ENCODE data around the gene OXGR1.
"Not testable (repeated sequence)": the region's sequence is repeated elsewhere in the genome, so short reads cannot be mapped to it uniquely, and the experiment has no call there.

Gene OXGR1

DNA sequence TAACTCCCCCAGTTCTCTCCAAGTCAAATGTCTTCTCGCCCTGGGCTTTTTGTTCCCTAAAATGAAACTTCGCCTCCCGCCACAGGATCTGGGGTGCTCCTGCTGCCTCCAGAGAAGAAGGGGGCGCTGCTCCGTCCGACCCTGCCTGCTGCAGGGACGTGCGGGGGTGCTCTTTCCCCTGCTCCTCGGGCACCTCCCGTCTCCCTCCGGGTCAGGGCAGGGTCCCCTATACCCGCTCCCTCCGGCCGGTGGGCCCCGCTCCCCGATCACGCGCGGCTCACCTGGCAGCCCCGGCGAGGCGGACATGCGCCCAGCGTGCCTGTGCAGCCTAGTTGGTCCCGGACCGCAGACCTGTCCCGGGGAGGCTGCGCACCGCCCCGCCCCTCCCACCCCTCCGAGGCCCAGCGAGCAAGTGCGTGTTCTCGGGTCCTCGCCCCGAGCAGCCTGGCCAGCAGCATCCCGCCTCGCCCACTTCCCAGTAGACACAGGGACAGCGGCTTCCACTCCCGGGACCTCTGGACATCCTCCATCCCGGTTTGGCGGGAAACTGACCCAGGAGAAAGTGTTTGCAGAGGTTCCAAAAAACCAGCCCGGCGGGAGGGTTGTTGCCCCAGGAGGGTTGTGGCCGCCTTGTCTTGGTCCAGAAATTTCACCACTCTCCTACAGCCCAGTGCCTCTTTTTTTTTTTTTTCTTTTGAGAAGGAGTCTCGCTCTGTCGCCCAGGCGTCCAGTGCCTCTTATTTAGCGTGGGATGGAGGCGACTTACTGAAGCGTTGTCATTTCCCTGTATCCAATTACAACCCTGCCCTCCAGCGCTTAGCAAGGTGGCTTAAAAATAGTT lies at the start of gene OXGR1:
OXGR1 (minus strand) TSS at position 460 of the 841 bp plus-strand sequence. CDS start 6,717 bp downstream, outside the sequence.
- no peak for DNase-seq (ENCODE audit: low read depth)

GRCh38 chr13:97043302-97043701 lies 49.0 kb upstream of the OXGR1 start:
- DNase-seq (ENCODE audit: low read depth): no peak

DNA sequence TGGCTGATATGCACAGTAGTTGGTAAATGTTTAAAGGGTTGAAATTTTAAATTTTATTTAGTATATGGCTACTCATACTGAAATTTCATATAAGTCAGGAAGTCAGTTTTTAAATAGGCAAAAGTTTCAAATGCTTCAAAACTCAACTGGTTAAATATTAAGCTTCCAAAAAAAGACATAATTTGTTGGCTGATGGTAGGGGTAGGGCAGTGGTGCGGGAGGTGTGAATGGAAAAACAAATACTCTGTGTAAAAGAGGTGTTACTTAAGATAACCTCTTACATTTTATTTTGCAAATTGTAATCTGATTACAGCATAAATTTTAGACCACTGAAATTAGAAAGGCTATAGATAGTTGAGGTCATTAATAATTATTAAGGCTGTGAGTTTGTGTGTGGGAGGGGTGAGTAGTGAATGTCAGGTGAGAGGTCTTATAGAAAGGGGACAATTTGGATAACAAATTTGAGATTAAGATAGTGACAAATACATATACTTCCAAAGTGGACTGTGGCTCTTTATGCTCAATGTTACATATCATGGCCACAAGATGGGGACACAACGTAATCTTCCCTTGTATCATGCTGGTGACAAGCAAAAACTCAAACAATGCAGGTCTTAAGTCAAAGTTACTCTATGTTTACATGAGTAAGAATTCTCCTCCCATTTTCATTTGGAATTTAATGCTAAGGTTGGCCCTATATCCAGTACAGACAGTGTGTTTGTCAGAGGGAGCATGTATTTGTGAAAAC lies 36.6 kb upstream of the OXGR1 start:
- DNase-seq (ENCODE audit: low read depth): no peak

- DNase-seq (ENCODE audit: low read depth): peak; percentile 13
Observed at GRCh38 chr13:97028441-97029299, 34.4 kb upstream of the OXGR1 start.

DNA sequence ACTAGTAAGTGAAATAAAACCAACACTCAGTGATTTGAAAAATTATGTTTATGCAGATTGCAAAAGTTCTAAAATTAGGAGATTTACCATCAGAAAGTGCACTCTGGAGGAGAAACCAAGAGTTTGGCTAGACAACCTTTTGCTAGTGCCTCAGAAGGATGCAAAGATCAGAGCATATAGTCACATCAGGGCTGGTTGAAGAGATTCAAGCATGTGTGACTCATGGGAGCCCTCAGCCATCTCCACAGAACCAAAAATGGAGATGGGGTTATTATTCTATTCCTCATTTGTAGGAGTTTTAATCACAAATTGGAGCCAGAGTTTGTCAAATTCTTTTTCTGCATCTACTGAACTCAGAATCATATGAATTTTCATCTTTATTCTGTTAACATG lies 32.9 kb upstream of the OXGR1 start:
- DNase-seq (ENCODE audit: low read depth): no peak

DNA sequence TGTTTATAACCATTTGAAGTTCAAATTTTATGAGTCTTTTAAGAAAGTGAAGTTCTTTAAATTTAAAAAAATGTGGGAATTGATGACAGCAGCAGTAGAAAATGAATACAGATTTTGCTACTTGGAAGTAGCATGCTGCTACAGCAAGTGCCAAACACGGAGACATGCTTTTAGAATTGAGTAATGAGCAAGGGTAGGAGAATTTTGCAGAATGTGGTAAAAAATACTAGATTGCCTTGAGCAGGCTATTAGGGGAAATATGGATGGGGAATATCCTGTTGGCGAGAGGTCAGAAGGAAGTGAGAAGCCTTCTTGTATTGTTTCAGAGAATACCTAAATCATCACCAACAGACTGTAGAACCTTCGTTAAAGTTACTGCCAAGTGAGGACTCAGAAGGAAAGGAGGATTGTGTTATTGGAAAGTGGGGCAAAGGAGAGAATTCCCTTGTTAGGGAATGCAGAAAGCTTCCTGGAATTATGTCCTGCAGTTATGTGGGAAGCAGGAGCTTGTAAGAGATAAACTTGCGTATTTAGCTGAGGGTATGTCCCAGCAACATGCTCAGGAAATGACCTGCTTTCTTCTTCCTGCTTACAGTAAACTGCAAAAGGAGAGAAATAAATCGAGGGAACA lies 32.4 kb upstream of the OXGR1 start:
- no peak for DNase-seq (ENCODE audit: low read depth)

DNA sequence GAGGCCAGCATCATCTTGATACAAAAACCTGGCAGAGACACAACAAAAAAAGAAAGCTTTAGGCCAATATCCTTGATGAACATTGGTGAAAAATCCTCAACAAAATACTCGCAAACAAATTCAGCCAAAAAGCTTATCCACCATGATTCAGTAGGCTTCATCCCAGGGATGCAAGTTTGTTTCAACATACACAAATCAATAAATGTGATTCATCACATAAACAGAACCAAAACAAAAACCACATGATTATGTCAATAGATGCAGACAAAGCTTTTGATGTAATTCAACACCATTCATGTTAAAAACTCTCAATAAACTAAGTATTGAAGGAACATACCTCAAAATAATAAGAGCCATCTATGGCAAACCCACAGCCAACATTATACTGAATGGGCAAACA lies 29.5 kb upstream of the OXGR1 start:
- DNase-seq (ENCODE audit: low read depth): not testable (repeated sequence)

GRCh38 chr13:97023117-97023516 lies 28.8 kb upstream of the OXGR1 start:
- no peak for DNase-seq (ENCODE audit: low read depth)

GRCh38 chr13:97021241-97021640 lies 27.0 kb upstream of the OXGR1 start:
- DNase-seq (ENCODE audit: low read depth): no peak

DNA sequence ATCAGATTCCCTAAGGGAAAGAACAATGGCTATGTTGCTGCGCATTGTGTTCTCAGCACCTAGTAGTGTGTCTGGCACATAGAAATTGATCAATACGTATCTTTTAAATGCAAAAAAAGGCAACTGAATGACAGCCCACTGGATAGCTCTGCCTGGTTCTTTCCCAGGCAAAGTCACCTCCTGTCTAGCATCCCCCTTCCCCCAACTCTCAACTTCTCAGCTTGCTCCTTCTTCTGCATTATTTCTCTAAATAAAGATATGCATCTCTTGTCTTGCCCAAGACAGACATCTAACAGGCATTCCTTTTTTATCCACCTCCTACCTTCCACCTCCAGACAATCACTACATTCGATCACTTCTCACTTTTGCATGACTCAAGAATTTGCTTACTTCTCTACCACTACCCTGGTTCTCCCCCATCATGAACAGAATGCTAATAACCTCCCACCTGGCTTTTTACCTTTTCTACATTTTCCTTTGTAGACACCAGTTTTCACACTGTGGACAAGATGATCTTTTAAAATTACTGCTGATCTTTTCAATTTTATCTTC lies 26.5 kb upstream of the OXGR1 start:
- DNase-seq (ENCODE audit: low read depth): no peak

DNA sequence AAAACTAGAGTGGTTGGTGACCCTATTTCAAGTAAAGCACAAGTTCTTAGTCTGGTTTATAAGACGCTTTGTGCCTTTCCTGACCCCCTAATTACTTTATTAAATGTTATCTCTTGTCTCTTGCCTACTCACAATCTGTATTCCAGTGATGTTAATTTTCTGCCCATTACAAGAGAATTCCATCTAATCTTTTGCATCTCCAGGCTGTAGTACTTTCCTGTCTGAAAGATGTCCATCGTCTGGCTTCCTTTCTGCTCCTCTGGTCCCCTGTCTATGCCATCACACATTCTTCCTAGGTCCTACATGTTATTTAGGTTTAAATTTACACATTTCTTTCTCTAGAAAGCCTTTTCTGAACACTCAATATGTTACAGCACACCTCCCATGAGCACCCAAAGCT lies 25.9 kb upstream of the OXGR1 start:
- no peak for DNase-seq (ENCODE audit: low read depth)

DNA sequence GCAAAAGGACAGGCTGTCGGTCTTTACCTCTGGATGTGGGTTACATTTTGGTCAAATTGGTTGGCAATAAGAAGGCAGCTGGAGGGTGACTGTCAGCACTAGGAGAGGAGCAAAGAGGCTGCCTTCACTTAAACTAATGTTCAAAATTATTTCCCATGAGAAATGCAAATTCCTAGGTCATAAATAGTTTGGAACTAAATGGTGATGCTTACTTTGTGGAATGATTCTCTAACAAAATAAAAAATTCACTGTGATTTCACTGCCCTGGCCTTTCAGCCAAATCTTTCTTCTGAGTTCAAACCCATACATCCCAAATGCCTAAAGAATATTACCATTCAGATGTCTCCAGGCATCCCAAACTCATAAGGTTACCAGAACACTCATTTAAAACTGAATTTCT lies 25.0 kb upstream of the OXGR1 start:
- DNase-seq (ENCODE audit: low read depth): no peak

DNA sequence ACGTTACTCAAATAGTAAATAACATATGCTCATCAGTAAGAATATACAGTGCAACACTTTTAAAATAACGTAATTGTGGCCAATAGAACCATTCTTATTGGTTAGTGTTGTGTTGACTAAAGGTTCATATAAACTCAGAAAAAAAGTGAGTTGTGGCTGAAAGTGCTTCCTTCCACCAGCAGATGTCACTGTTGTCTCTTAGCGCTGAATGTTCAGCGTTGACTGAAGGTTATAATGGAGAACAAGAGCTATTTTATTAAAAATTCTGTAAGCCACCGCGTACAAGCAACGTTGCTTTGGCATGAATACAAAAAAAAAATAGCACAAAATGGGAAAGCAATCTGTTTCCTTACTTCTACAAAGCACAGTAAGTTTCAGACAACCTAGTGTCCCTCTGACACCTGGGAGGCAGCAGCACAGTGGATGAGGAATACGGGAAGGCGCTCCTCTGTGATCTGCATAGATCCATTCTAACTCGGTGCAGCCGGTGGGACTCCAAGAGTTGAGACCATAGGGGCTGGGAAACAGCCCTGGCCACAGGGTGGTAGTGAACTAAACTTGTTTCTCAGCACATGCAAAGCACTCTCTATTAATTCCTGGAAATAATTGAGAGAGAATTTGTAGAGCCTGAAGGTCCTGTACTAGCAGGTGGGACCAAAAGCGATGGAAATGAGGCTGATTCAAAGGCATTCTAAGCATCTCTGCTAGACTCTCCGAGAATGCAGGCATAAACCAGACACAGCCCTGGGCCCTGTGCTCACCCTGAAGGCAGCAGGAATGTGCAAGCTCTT lies 23.9 kb upstream of the OXGR1 start:
- no peak for DNase-seq (ENCODE audit: low read depth)

GRCh38 chr13:97017322-97017721 lies 23.0 kb upstream of the OXGR1 start:
- no peak for DNase-seq (ENCODE audit: low read depth)

GRCh38 chr13:97015661-97016350 lies 21.5 kb upstream of the OXGR1 start:
- no peak for DNase-seq (ENCODE audit: low read depth)

- no peak for DNase-seq (ENCODE audit: low read depth)
Observed at GRCh38 chr13:97012251-97013048, 18.2 kb upstream of the OXGR1 start.

DNA sequence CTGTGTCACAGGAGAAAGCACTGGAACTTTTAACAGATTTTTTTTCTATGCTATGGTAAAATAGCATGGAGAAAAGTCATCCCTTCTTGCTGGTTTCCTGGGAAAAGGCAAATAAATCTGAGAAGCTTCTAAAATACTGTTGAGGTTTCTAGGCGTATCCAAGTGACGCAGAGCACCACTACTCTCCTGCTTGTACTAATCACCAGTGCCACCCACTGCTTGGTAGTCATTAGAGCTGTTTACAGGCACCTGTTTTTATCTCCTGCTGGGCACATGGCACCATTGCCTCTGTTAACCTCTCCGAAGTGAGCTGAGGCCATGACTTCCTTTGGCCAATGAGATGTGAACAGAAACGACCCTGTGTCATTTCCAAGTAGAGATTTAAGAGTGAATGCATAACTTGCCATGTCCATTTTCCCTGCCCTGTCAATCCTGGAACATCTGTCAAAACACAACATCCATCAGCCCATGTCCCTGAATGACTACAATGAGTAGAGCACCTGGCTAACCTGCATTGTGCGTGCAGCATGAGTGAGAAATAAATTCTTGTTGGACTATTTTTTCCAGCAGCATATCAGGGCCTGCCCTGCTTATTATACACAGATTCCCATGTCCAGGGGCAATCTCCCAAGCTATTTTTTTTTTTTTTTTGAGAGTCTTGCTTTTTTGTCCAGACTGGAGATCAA lies 17.3 kb upstream of the OXGR1 start:
- DNase-seq (ENCODE audit: low read depth): no peak

GRCh38 chr13:97008643-97009042 lies 14.4 kb upstream of the OXGR1 start:
- no peak for DNase-seq (ENCODE audit: low read depth)
